MG63 (cell line): ENCODE data around the gene CIAPIN1. TPM values are rescaled to one million over a fixed set of nuclear protein-coding genes. Genes with fewer than 3 reads are reported as not detected.

Experiments used
- DNase-seq: peaks from one replicate; pipeline ENCODE4 v3.0.0-alpha.2; 2020
- H3K27me3 ChIP-seq: fragments of 250-450 bp; sonication (Bioruptor Pico); 2 replicates; pipeline ENCODE4 v1.5.1; 2020; ENCODE audit warnings: mild to moderate bottlenecking, moderate library complexity
- H3K36me3 ChIP-seq: fragments of 250-450 bp; sonication (Bioruptor Pico); 2 replicates; pipeline ENCODE4 v1.5.1; 2020; ENCODE audit warnings: mild to moderate bottlenecking, moderate library complexity
- H3K4me3 ChIP-seq: fragments of 250-450 bp; sonication (Bioruptor Pico); 2 replicates; pipeline ENCODE4 v1.5.1; 2020; ENCODE audit warnings: mild to moderate bottlenecking, moderate library complexity
- H3K9me3 ChIP-seq: fragments of 250-450 bp; sonication (Bioruptor Pico); 2 replicates; pipeline ENCODE4 v1.5.1; 2020; ENCODE audit warnings: mild to moderate bottlenecking, moderate library complexity
- total RNA-seq: library from RNA; depleted of rRNA; stranded (reverse); fragments of >200 nt; shearing (Covaris generic); gene quantifications from 2 replicates; pipeline ENCODE4 v1.2.3, GENCODE V29; 2014; ENCODE audit warnings: low replicate concordance; rRNA removed

The CIAPIN1 gene
- total RNA-seq, 1 experiment from 2014 or later = 277 TPM

DNA sequence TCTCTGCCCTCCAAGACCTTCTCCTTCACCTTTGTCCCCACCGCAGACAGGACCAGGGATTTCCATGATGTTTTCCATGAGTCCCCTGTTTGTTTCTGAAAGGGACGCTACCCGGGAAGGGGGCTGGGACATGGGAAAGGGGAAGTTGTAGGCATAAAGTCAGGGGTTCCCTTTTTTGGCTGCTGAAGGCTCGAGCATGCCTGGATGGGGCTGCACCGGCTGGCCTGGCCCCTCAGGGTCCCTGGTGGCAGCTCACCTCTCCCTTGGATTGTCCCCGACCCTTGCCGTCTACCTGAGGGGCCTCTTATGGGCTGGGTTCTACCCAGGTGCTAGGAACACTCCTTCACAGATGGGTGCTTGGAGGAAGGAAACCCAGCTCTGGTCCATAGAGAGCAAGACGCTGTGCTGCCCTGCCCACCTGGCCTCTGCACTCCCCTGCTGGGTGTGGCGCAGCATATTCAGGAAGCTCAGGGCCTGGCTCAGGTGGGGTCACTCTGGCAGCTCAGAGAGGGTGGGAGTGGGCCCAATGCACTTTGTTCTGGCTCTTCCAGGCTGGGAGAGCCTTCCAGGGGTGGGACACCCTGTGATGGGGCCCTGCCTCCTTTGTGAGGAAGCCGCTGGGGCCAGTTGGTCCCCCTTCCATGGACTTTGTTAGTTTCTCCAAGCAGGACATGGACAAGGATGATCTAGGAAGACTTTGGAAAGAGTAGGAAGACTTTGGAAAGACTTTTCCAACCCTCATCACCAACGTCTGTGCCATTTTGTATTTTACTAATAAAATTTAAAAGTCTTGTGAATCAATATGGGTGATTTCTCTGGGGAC is 62.7 kb downstream of the CIAPIN1 start:
- DNase-seq = no peak
- peaks cover 10% of the 10 kb centered on the region for H3K27me3 ChIP-seq
- no peaks in the 10 kb centered on the region for H3K36me3 ChIP-seq
- no peaks in the 10 kb centered on the region for H3K9me3 ChIP-seq
- H3K4me3 ChIP-seq = no peak overlapping the region

DNA sequence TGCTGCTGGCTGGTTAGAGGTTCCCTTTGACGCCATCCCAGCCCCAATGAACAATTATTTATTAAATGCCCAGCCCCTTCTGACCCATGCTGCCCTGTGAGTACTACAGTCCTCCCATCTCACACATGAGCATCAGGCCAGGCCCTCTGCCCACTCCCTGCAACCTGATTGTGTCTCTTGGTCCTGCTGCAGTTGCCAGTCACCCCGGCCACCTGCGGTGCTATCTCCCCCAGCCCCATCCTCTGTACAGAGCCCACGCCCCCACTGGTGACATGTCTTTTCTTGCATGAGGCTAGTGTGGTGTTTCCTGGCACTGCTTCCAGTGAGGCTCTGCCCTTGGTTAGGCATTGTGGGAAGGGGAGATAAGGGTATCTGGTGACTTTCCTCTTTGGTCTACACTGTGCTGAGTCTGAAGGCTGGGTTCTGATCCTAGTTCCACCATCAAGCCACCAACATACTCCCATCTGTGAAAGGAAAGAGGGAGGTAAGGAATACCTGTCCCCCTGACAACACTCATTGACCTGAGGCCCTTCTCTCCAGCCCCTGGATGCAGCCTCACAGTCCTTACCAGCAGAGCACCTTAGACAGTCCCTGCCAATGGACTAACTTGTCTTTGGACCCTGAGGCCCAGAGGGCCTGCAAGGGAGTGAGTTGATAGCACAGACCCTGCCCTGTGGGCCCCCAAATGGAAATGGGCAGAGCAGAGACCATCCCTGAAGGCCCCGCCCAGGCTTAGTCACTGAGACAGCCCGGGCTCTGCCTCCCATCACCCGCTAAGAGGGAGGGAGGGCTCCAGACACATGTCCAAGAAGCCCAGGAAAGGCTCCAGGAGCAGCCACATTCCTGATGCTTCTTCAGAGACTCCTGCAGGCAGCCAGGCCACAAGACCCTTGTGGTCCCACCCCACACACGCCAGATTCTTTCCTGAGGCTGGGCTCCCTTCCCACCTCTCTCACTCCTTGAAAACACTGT is 63.6 kb downstream of the CIAPIN1 start:
- no peaks in the 10 kb centered on the region for H3K36me3 ChIP-seq
- peaks cover 3% of the 10 kb centered on the region; the same call in 1 of the 2 replicates for H3K27me3 ChIP-seq
- no peak overlapping the region for H3K4me3 ChIP-seq
- no peaks in the 10 kb centered on the region for H3K9me3 ChIP-seq
- DNase-seq = peak; percentile 72

GRCh38 chr16:57382535-57383275 is 64.5 kb downstream of the CIAPIN1 start:
- no peak for DNase-seq
- no peak overlapping the region for H3K4me3 ChIP-seq
- H3K9me3 ChIP-seq = no peaks in the 10 kb centered on the region
- peaks cover 3% of the 10 kb centered on the region; the same call in 1 of the 2 replicates for H3K27me3 ChIP-seq
- no peaks in the 10 kb centered on the region for H3K36me3 ChIP-seq

DNA sequence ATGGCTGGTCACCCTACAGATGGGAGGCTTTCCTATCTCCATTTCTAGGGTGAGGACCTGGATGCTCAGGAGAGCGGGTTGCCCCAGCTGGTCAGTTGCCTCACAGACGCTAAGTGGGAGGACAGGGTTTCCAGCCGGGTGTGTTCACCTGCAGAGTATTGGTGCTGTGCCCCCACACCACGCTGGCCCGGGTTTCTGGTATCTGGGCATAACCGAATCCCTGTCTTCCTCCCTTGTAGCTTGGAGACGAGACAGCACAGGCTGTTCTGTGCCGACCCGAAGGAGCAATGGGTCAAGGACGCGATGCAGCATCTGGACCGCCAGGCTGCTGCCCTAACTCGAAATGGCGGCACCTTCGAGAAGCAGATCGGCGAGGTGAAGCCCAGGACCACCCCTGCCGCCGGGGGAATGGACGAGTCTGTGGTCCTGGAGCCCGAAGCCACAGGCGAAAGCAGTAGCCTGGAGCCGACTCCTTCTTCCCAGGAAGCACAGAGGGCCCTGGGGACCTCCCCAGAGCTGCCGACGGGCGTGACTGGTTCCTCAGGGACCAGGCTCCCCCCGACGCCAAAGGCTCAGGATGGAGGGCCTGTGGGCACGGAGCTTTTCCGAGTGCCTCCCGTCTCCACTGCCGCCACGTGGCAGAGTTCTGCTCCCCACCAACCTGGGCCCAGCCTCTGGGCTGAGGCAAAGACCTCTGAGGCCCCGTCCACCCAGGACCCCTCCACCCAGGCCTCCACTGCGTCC is 65.2 kb downstream of the CIAPIN1 start:
- DNase-seq = no peak
- no peaks in the 10 kb centered on the region for H3K9me3 ChIP-seq
- H3K27me3 ChIP-seq = peaks cover 2% of the 10 kb centered on the region; the same call in 1 of the 2 replicates
- H3K36me3 ChIP-seq = no peaks in the 10 kb centered on the region
- H3K4me3 ChIP-seq = no peak overlapping the region

GRCh38 chr16:57380671-57381462 is 66.3 kb downstream of the CIAPIN1 start:
- no peaks in the 10 kb centered on the region for H3K36me3 ChIP-seq
- H3K4me3 ChIP-seq = no peak overlapping the region
- peak; percentile 41 for DNase-seq
- no peaks in the 10 kb centered on the region for H3K9me3 ChIP-seq
- peaks cover 7% of the 10 kb centered on the region; the same call in 1 of the 2 replicates for H3K27me3 ChIP-seq

- Histone ChIP-seq H3K9me3 (no peaks in the 10 kb centered on the region), H3K27me3 (peaks cover 10% of the 10 kb centered on the region; the same call in 1 of the 2 replicates), H3K36me3 (no peaks in the 10 kb centered on the region), H3K4me3 (no peak overlapping the region)
- no peak for DNase-seq
Measured at GRCh38 chr16:57379579-57379978, 67.6 kb downstream of the CIAPIN1 start.

Other genes with a start within 250 kb of the CIAPIN1 start
- gene ARL2BP, start 202.1 kb downstream of the CIAPIN1 start, total RNA-seq = 352 and 467 TPM in 2 replicates
- gene PLLP, start 162.7 kb downstream of the CIAPIN1 start, total RNA-seq = not detected in 2 replicates
- not detected in 2 replicates for gene CCL22, start 88.6 kb downstream of the CIAPIN1 start, total RNA-seq
- not detected in 2 replicates for gene CX3CL1, start 74.9 kb downstream of the CIAPIN1 start, total RNA-seq
- not detected in 2 replicates for gene CCL17, start 42.6 kb downstream of the CIAPIN1 start, total RNA-seq
- 133 and 193 TPM in 2 replicates for gene COQ9, start 94 bp upstream of the CIAPIN1 start, total RNA-seq
- 482 TPM in 2 replicates for gene POLR2C, start 15.3 kb upstream of the CIAPIN1 start, total RNA-seq
- 19.1 and 19.3 TPM in 2 replicates for gene DOK4, start 39.1 kb upstream of the CIAPIN1 start, total RNA-seq
- gene CCDC102A, start 89.2 kb upstream of the CIAPIN1 start, total RNA-seq = 33.1 and 34.6 TPM in 2 replicates
- not detected in 2 replicates for gene ADGRG5, start 95.3 kb upstream of the CIAPIN1 start, total RNA-seq
- gene ADGRG1, start 181.2 kb upstream of the CIAPIN1 start, total RNA-seq = 1.4 and 1.6 TPM in 2 replicates
- gene ADGRG3, start 220.9 kb upstream of the CIAPIN1 start, total RNA-seq = not detected in 2 replicates
- gene DRC7, start 247.4 kb upstream of the CIAPIN1 start, total RNA-seq = not detected in 2 replicates